Upper lobe of right lung (tissue), 1 donor: ENCODE results near the gene TLE1. TPM values are rescaled to one million over a fixed set of nuclear protein-coding genes. Genes with fewer than 3 reads are reported as not detected.

Source experiments
- ATAC-seq: fragments of 200-7000 bp; cut with Tn5 transposase; one replicate; pipeline ENCODE4 v1.9.1; 2020; ENCODE audit warnings: mild to moderate bottlenecking, moderate library complexity
- DNase-seq: peaks from one replicate; pipeline ENCODE4 v3.0.0-alpha.2; 2020
- H3K27ac ChIP-seq: fragments of 200-600 bp; one replicate; pipeline ENCODE4 v1.8.0; 2022
- H3K27me3 ChIP-seq: fragments of 200-600 bp; one replicate; pipeline ENCODE4 v1.8.0; 2022; ENCODE audit warnings: mild to moderate bottlenecking
- H3K36me3 ChIP-seq: fragments of 200-600 bp; one replicate; pipeline ENCODE4 v1.8.0; 2022
- H3K4me1 ChIP-seq: fragments of 200-600 bp; one replicate; pipeline ENCODE4 v1.8.0; 2022
- H3K4me3 ChIP-seq: fragments of 200-600 bp; one replicate; pipeline ENCODE4 v1.8.0; 2022; ENCODE audit warnings: mild to moderate bottlenecking
- H3K9me3 ChIP-seq: fragments of 200-600 bp; one replicate; pipeline ENCODE4 v1.8.0; 2022
- intact Hi-C: fragments of 100-400 bp; cut with DNase I; formaldehyde crosslinking; loops from one replicate; pipeline ENCODE4 v1.11.0; 2022
- total RNA-seq: library from RNA; stranded (reverse); fragmentation: NEBNext Ultra II Directional; extraction: Animal tissue kit (Norgen Biotek cat#: 25700); gene quantifications from one replicate; pipeline ENCODE4 v1.2.1, GENCODE V29; 2021
- TF ChIP-seq, protein P1 (sequence below): fragments of 200-600 bp; IDR thresholded peaks from one replicate; pipeline ENCODE4 v1.8.0; 2022; ENCODE audit warnings: antibody characterized with exemption
- donor health status: DM: no; HTN: yes; CAD: no; lungs with severe emphysema.

The TLE1 gene
- total RNA-seq, 1 donor from 2014 or later = 19.2 TPM

DNA sequence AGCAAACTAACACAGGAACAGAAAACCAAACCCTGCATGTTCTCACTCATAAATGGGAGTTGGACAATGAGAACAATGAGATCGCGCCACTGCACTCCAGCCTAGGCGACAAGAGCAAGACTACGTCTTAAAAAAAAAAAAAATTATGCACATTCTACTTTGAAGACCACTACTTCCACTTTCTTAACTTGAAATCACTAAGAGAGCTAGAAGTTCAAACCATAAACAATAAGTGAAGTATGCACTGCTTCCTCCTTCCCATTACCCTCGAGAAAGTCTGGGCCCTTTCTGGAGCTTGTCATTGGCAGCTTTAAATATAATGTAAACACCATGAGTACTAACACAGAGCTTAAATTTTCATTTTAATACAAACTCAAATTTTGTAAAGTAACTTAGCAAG, 94.9 kb downstream of the TLE1 start:
- H3K4me1 ChIP-seq = peaks cover 5% of the 10 kb centered on the region
- DNase-seq (no peak), ATAC-seq (no peak)
- peaks cover 18% of the 10 kb centered on the region for H3K36me3 ChIP-seq
- no peak overlapping the region for H3K4me3 ChIP-seq
- H3K27me3 ChIP-seq = no peaks in the 10 kb centered on the region
- intact Hi-C loops = no loop called here
- H3K27ac ChIP-seq = no peak overlapping the region
- TF ChIP-seq, protein P1, sequence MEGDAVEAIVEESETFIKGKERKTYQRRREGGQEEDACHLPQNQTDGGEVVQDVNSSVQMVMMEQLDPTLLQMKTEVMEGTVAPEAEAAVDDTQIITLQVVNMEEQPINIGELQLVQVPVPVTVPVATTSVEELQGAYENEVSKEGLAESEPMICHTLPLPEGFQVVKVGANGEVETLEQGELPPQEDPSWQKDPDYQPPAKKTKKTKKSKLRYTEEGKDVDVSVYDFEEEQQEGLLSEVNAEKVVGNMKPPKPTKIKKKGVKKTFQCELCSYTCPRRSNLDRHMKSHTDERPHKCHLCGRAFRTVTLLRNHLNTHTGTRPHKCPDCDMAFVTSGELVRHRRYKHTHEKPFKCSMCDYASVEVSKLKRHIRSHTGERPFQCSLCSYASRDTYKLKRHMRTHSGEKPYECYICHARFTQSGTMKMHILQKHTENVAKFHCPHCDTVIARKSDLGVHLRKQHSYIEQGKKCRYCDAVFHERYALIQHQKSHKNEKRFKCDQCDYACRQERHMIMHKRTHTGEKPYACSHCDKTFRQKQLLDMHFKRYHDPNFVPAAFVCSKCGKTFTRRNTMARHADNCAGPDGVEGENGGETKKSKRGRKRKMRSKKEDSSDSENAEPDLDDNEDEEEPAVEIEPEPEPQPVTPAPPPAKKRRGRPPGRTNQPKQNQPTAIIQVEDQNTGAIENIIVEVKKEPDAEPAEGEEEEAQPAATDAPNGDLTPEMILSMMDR = no peak
- H3K9me3 ChIP-seq = no peaks in the 10 kb centered on the region

DNA sequence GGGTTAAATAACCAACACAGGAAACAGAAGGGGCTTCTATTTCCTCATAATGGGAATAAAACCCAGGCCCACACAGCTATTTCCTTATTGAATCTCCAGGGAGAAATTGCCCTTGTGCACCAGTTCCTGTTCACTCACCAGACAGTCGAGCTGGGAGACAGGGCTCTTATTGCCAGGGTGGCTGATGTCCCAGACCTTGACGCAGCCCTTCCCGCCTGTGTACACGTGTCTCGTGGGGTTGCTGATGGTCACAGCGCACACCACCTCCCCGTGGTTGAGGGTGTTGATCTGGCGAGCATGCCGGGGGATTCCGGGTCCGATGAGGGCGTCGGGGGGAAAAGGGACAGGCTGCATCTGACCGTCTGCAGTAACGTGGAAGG, 96.5 kb downstream of the TLE1 start:
- ATAC-seq = peak; percentile 5

DNA sequence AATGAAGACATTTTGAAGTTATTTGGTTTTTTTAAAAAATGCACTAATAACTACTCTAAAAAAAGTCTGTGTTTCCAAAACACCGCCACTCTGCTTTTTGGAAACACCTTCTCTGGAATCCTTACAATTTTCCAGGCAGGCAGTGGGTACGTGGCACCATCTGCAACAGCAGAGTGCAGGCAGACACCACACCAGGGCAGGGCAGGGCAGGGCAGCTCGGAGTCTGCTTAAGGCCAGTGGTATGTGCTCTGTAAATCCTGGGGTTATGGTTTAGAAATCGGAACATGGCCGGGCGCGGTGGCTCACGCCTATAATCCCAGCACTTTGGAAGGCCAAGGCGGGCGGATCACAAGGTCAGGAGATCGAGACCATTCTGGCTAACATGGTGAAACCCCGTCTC, 97.6 kb downstream of the TLE1 start:
- intact Hi-C loops = no loop called here
- H3K4me1 ChIP-seq = peaks cover 9% of the 10 kb centered on the region
- H3K36me3 ChIP-seq = peaks cover 26% of the 10 kb centered on the region

More for the DNA sequence above, 96.5 kb downstream of the TLE1 start:
- TF ChIP-seq, protein P1 = no peak
- H3K36me3 ChIP-seq = peaks cover 26% of the 10 kb centered on the region
- DNase-seq = no peak
- intact Hi-C loops = no loop called here
- H3K4me1 ChIP-seq = peaks cover 9% of the 10 kb centered on the region
- H3K27me3 ChIP-seq = no peaks in the 10 kb centered on the region
- H3K27ac ChIP-seq = no peak overlapping the region
- H3K9me3 ChIP-seq = no peaks in the 10 kb centered on the region
- H3K4me3 ChIP-seq = no peak overlapping the region

DNA sequence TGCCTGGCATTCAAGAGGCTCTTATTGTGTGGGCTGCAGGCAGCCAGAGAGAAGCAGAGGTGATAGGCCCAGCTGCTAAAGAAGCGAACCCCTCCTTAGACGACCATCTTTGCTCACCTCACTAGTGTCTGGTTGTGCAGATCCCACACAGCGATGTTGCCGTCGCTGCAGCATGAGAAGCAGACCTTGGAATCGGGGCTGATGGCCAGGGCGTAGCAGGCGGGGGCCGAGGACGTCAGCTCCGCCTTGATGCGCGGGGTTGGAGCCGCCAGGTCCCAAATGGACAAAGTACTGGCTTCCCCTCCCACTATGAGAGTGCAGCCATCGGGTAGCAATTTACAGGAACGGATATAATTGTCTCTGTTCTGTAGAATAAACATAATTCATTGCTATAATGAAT, 98.7 kb downstream of the TLE1 start:
- Histone ChIP-seq H3K27me3 (no peaks in the 10 kb centered on the region), H3K4me1 (peaks cover 9% of the 10 kb centered on the region), H3K36me3 (peaks cover 26% of the 10 kb centered on the region), H3K4me3 (no peak overlapping the region), H3K27ac (no peak overlapping the region), H3K9me3 (no peaks in the 10 kb centered on the region)
- TF ChIP-seq, protein P1 = no peak
- no peak for DNase-seq
- intact Hi-C loops = no loop called here
- ATAC-seq = no peak

More for the DNA sequence above, 97.6 kb downstream of the TLE1 start:
- Histone ChIP-seq H3K9me3 (no peaks in the 10 kb centered on the region), H3K27ac (no peak overlapping the region), H3K4me3 (no peak overlapping the region), H3K27me3 (no peaks in the 10 kb centered on the region)
- ATAC-seq = no peak
- DNase-seq = no peak
- TF ChIP-seq, protein P1 = no peak

- peaks cover 9% of the 10 kb centered on the region for H3K4me1 ChIP-seq
- H3K36me3 ChIP-seq = peaks cover 26% of the 10 kb centered on the region
- no peaks in the 10 kb centered on the region for H3K27me3 ChIP-seq
- no peak for ATAC-seq
- H3K9me3 ChIP-seq = no peaks in the 10 kb centered on the region
- H3K4me3 ChIP-seq = no peak overlapping the region
- no peak overlapping the region for H3K27ac ChIP-seq
- TF ChIP-seq, protein P1 = no peak
- intact Hi-C loops = no loop called here
- no peak for DNase-seq
Observed at GRCh38 chr9:81589819-81590218, 99.5 kb downstream of the TLE1 start.

DNA sequence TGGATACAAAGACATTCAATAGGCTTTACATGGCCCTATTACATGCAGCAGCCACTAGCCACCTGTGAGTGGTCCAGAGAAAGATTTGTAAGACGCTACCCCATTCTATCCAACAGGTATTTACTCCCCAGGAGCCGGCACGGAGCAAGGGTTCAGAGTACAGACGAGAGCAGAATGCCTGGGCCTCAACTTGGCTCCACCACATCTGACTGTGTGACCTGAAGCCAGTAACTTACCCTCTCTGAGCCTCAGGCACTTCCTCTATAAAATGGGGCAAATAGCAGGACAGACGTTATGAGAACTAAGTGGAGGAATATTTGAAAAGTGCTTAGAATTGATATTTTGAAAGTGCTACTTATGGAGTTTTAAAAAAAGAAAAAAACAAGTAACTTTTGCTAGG, 100.0 kb downstream of the TLE1 start:
- Histone ChIP-seq H3K36me3 (peaks cover 26% of the 10 kb centered on the region), H3K4me3 (no peak overlapping the region), H3K4me1 (peaks cover 9% of the 10 kb centered on the region), H3K27ac (no peak overlapping the region), H3K27me3 (no peaks in the 10 kb centered on the region), H3K9me3 (no peaks in the 10 kb centered on the region)
- TF ChIP-seq, protein P1 = no peak
- DNase-seq = no peak
- intact Hi-C loops = no loop called here
- no peak for ATAC-seq
